ENCODE measurements around the gene SMYD2. TPM values are rescaled to one million over a fixed set of nuclear protein-coding genes. Genes with fewer than 3 reads are reported as not detected.

Gene SMYD2
- total and polyA plus RNA-seq, 11 donors = 157 to 406 (median 324) TPM

DNA sequence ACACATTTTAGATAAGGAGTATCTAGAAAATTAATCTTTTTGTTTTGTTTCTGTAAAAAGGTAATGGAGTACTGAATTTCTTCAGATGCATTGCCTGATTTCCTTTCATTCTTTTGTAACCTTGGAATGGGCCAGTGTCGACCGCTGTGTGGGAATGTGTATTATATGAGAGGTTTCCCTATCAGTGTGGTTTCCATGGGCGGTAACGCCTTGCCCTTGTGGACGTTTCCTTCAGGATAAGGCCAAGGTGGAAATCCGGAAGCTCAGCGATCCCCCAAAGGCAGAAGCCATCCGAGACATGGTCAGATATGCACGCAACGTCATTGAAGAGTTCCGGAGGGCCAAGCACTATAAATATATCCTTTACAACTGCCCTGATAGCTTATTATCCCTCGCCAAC, 49.8 kb downstream of the SMYD2 start:
- TF ChIP-seq POLR2A (IDR thresholded peaks at IDR 0.05) = no peak
- TF ChIP-seq, protein P1, sequence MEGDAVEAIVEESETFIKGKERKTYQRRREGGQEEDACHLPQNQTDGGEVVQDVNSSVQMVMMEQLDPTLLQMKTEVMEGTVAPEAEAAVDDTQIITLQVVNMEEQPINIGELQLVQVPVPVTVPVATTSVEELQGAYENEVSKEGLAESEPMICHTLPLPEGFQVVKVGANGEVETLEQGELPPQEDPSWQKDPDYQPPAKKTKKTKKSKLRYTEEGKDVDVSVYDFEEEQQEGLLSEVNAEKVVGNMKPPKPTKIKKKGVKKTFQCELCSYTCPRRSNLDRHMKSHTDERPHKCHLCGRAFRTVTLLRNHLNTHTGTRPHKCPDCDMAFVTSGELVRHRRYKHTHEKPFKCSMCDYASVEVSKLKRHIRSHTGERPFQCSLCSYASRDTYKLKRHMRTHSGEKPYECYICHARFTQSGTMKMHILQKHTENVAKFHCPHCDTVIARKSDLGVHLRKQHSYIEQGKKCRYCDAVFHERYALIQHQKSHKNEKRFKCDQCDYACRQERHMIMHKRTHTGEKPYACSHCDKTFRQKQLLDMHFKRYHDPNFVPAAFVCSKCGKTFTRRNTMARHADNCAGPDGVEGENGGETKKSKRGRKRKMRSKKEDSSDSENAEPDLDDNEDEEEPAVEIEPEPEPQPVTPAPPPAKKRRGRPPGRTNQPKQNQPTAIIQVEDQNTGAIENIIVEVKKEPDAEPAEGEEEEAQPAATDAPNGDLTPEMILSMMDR (IDR thresholded peaks at IDR 0.05) = no peak
- intact Hi-C loops (cut with DNase I) = loop anchor here in 7 of 10 donors (2.0 to 10.0 kb wide), 7 partner anchors 52 to 1194 kb away; partner anchors contain the start of gene PTPN14 (in 3 of the 7)
- Histone ChIP-seq H3K27ac (peak overlapping the region; percentile 1 to 81 (median 58)), H3K4me1 (peaks cover 0 to 50% (median 15%) of the 10 kb centered on the region in 12 donors), H3K4me3 (no peak overlapping the region), H3K27me3 (no peaks in the 10 kb centered on the region), H3K36me3 (peaks cover 0 to 78% (median 45%) of the 10 kb centered on the region in 9 donors), H3K9me3 (no peaks in the 10 kb centered on the region)
- ATAC-seq (peak in 3 of 4 donors; percentile 13 to 28 (median 19)), DNase-seq (no peak)
- 44 to 57% (median 51%) methylated on average over 12 of the region's 12 CpGs for WGBS, 4 donors

DNA sequence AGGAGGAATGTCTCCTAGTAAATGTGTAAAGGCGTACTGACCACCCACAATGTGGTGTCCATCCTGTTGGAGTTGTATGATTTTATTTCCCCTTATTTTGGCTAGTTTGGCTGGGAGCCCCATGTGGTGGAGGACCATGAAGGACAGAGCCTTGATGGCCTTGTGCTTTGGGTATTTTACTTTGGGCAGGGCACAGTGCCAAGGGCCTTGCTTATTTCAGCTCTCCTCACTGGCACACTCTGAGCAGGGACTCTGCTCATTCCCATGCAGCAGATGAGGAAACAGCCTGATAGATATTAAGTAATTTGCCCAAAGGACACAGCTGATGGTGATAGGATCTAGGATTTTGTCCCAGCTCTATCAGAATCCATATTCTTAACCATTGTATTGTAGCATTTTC, 50.2 kb downstream of the SMYD2 start:
- Histone ChIP-seq H3K4me1 (peaks cover 0 to 50% (median 15%) of the 10 kb centered on the region in 12 donors), H3K27ac (peak overlapping the region; percentile 1 to 81 (median 58)), H3K27me3 (no peaks in the 10 kb centered on the region), H3K36me3 (peaks cover 0 to 78% (median 46%) of the 10 kb centered on the region in 9 donors), H3K4me3 (no peak overlapping the region), H3K9me3 (no peaks in the 10 kb centered on the region)
- ATAC-seq (peak in 2 of 4 donors; percentile 5 to 24), DNase-seq (peak in 4 of 5 donors; percentile 36 to 67 (median 54))
- WGBS, 4 donors = 86 to 96% (median 92%) methylated on average over 1 of the region's 1 CpG
- TF ChIP-seq, protein P1 (IDR thresholded peaks at IDR 0.05) = no peak
- no peak for TF ChIP-seq POLR2A (IDR thresholded peaks at IDR 0.05)
- intact Hi-C loops (cut with DNase I) = loop anchor here in 7 of 10 donors (2.0 to 10.0 kb wide), 7 partner anchors 52 to 1194 kb away; partner anchors contain the start of gene PTPN14 (in 3 of the 7)

DNA sequence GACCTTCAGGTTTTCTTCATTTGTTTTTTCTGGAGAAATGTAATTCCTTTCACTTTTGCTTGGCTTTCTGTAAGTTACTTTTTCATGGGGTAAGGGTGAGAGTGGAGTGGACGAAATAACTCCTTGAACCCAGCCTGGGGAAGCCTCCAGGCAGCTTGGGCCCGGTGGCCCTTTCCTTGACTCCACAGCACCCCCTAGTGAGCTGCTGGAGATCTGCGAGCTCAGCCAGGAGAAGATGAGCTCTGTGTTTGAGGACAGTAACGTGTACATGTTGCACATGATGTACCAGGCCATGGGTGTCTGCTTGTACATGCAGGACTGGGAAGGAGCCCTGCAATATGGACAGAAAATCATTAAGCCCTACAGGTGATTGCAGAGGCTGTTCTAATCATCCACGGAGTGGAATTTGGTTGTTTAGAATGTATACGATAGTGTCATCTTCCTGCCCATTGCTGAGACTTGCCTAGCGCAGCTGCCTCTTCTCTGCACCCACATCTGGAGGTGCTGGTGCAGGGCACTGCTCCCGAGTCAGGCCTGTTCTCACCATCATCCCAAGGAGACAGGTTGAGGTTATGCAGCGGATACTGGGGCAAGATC, 51.0 kb downstream of the SMYD2 start:
- intact Hi-C loops (cut with DNase I) = loop anchor here (1.0 to 10.0 kb wide), 10 partner anchors 53 to 1193 kb away; partner anchors contain the start of gene PTPN14 (in 3 of the 10)
- Histone ChIP-seq H3K4me1 (peaks cover 0 to 43% (median 14%) of the 10 kb centered on the region in 12 donors), H3K36me3 (peaks cover 0 to 82% (median 42%) of the 10 kb centered on the region in 9 donors), H3K4me3 (no peak overlapping the region), H3K9me3 (no peaks in the 10 kb centered on the region), H3K27me3 (no peaks in the 10 kb centered on the region), H3K27ac (peak overlapping the region in 8 of 12 donors; percentile 1 to 81 (median 64))
- ATAC-seq (no peak), DNase-seq (peak in 2 of 5 donors; percentile 36 to 67)
- TF ChIP-seq POLR2A (IDR thresholded peaks at IDR 0.05) = no peak
- TF ChIP-seq, protein P1 (IDR thresholded peaks at IDR 0.05) = peak; percentile 58 to 85 (median 68)
- 70 to 82% (median 76%) methylated on average over 8 to 9 of the region's 9 CpGs for WGBS, 4 donors
